Measurements from ENCODE around the gene GTF3C1.
"Not testable (repeated sequence)": the region's sequence is repeated elsewhere in the genome, so short reads cannot be mapped to it uniquely, and the experiment has no call there.

Gene GTF3C1

GRCh38 chr16:27437946-27438345 lies 111.8 kb downstream of the GTF3C1 start:
- DNase-seq, result no peak

DNA sequence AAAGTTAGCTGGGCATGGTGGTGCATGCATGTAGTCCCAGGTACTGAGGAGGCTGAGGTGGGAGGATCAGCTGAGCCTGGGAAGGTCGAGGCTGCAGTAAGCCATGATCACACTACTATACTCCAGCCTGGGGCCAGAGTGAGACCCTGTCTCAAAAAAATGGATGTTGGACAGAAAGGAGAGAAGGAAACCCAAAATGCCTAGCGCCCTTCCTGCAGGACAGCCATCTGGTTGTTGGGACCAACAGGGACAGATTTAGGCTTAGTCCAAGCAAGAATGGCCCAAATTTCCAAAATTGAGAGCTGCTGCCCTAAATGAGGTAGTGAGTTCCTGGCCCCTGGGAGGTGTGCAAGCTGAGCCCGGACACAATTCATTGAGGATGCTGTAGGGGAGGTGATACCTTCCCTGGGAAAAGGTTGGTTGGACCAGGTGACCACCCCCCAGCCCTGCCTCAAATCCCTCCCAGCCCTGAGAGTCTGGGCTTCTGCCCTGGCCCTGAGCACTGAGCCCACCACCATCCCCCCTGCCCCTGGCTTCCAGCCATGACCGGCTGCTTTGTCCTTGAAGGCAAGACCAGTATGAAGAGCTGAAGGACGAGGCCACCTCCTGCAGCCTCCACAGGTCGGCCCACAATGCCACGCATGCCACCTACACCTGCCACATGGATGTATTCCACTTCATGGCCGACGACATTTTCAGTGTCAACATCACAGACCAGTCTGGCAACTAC lies 112.6 kb downstream of the GTF3C1 start:
- DNase-seq, result no peak

DNA sequence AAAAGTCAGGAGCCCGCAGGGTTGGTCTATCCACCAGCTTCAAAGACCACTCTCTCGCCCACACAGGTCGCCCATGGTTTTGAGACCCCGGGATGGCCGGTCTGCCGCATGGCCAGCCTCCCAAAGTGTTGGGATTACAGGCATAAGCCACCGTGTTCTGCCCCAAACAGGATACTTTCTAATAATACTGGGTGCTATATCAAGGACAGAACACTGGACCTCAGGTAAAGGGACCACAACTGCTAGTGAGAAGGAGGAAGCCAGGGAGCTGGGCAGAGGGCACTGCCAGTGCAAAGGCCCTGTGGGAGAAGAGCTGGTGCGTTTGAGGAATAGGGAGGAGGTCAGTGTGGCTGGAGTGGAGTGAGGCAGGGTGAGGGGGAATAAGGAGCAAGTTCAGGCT lies 113.6 kb downstream of the GTF3C1 start:
- DNase-seq, result no peak

GRCh38 chr16:27435146-27435545 lies 114.6 kb downstream of the GTF3C1 start:
- DNase-seq, result not testable (repeated sequence)

- DNase-seq, result no peak
Observed at GRCh38 chr16:27434141-27435051, 115.3 kb downstream of the GTF3C1 start.

- DNase-seq, result no peak
Observed at GRCh38 chr16:27433636-27434035, 116.1 kb downstream of the GTF3C1 start.

GRCh38 chr16:27433191-27433590 lies 116.5 kb downstream of the GTF3C1 start:
- not testable (repeated sequence) for DNase-seq

DNA sequence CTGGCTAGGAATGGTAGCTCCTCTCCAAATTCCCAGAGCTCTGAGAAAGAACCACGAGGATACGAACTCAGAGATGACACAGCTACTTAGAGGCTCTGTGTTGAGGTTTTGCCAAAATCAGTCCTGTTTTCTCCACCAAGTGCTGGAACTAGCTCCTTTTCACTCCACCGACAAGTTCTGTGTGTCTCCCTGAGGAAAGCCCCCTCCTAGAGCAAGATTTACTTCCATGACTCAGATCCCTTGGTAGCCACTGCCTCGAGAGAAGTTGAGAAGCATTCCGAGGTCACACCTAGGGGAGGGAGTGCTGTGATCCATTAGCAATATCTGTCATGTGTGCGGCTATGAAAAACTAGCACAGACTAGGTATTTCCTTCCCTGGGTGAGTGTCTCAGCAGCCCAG lies 117.2 kb downstream of the GTF3C1 start:
- no peak for DNase-seq

GRCh38 chr16:27431773-27432532 lies 117.8 kb downstream of the GTF3C1 start:
- no peak for DNase-seq

DNA sequence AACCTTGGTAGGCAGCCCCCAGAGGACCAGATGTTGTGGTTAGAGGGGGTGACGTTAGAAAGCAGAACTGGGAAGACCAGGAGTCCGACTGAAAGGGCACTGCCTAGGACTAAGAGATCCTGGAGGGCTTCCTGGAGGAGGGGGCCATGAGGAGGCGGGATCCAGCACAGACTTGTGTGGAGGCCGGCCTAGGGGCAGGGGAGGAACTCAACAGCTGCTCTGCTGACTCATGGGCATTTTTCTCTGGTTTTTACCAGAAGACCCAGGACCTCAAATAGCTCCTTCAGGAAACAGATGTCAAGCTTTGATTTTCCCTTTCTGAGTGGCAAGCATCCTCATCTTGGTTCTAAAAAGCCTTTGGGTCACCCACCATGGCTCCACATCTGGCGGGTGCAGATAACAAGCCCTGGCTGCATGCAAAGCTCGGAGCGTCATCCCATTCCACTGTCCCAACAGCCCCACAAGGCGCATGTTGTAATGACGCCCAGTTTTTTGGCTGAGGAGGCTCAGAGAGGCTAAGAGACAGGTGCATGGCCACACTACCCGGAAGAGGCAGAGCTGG lies 118.7 kb downstream of the GTF3C1 start:
- no peak for DNase-seq

DNA sequence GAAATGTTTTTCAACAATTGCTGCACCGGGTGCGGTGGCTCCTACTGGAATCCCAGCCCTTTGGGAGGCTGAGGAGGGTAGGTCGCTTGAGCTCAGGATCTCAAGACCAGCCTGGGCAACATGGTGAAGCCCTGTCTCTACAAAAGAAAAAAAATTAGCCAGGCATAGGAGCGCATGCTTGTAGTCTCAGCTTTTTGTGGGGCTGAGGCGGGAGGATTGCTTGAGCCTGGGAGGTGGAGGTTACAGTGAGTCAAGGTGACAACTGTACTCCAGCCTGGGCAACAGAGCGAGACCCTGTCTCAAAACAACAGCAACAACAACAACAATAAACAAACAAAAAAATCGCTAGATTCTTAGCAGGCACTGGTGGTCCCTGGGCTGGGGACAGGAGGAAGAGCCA lies 119.2 kb downstream of the GTF3C1 start:
- DNase-seq, result no peak

GRCh38 chr16:27429981-27430441 lies 119.7 kb downstream of the GTF3C1 start:
- DNase-seq, result no peak

DNA sequence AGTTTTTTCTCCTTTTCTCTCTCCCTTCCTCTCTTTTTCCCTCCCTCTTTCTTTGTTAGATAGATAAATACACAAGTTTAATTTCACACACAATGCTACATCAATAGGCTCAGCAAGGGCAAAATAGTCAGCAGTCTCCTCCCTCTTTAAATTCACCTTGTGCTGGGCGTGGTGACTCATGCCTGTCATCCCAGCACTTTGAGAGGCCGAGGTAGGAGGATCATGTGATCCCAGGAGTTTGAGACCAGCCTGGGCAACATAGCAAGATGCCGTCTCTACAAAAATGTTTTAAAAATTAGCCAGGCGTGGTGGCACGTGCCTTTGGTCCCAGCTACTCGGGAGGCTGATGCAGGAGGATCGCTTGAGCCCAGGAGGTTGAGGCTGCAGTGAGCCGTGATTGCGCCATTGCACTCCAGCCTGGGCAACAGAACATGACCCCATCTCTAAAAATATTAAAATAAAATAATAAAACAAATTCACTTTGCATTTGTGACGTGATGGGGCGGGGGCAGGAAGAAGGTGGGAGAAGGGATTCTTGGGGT lies 120.3 kb downstream of the GTF3C1 start:
- no peak for DNase-seq

DNA sequence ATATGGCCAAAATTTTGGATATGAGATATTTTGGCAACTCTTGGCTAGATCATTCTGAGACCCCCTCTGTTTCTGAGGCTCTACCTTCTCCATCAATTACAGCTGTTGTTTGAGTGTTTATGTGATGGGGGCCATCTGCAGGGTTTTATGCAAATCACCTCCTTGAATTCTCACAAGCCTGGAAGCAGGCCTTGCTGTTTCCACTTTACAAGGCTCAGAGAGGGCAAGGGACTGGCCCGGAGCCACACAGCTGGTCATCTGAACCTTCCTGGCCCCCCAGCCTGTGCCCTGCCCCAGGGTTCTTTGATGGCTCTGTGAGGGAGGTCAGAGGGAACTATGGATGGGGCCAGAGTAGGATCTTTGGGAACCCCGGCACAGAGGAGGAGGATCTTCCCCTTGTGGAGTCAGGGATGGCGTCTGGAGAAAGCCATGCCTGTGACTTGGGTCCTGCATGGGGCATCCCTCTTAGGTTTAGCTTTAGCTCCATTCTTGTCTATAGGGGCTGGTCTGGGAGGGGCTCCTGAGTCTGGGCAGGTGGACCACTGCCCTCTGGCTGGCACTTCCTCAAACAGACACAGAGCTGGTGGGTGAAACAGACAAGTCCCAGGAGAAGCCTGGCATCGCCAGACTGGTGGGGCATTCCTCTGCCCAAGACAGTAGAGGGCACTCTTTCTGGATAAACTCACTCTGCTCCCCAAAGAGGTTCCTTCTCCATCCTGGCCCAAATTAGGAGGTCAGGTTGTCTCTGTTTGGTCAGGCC lies 121.5 kb downstream of the GTF3C1 start:
- DNase-seq, result no peak

GRCh38 chr16:27427538-27427937 lies 122.2 kb downstream of the GTF3C1 start:
- DNase-seq, result no peak

DNA sequence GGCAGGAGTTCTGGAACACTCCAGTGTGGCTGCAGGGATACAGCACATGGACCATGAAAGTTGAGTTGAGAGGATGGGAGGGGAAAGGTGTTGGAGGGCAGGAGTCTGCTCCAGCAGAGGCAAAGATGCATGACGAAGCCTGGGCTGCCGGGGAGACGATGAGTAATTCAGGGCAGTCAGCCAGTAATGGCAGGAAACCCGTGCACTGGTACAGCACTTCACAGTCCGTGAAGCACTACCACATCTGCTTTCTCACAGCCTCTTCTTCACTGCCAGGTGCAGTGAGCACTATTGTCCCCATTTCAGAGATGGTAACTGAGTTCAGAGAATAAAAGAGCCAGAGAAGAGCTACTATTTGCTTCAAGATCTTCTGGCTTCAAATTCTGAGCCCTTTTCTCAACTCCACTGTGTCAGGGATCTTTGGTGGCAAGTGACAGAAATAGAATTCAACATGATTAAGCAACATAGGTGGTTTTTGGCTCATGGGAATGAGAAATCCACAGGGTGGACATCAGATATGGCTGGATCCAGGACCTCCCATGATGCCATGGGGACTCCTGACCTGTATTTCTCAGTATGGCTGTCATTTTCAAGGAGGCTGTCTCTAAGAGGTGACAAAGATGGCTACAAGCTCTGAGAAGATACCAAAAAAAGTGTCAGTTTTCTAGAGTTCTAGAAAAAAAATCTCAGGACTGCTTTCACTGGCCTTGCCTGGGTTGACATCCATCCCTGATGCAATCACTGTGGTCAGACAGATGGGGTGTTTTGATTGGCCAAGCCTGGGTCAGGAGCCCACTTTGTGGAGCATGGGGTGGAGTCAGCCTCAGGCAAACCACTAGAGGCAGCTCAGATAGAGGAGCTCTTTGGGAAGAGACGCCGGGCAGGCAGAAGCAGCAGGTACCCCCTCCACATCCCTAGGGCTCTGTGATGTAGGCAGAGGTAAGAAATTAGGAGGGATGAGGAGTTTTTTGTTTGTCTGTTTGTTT lies 123.0 kb downstream of the GTF3C1 start:
- DNase-seq, result no peak

DNA sequence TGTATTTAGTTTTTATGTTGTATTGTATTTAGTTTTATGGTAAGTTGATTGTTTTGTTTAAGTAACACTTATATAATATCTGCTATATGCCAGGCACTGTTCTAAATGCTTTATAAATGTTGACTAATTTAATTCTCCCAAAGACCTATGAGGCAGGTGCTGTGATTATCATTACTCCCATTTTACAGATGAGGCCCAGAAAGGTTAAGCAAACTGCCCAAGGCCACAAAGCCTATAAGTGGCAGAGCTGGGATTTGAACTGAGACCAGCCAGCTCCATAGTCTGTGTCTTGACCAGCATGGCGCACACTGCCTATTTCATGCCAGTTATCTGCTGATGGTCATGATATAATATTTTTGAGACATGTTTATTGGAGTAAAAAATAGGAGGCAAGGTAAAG lies 123.8 kb downstream of the GTF3C1 start:
- no peak for DNase-seq

DNA sequence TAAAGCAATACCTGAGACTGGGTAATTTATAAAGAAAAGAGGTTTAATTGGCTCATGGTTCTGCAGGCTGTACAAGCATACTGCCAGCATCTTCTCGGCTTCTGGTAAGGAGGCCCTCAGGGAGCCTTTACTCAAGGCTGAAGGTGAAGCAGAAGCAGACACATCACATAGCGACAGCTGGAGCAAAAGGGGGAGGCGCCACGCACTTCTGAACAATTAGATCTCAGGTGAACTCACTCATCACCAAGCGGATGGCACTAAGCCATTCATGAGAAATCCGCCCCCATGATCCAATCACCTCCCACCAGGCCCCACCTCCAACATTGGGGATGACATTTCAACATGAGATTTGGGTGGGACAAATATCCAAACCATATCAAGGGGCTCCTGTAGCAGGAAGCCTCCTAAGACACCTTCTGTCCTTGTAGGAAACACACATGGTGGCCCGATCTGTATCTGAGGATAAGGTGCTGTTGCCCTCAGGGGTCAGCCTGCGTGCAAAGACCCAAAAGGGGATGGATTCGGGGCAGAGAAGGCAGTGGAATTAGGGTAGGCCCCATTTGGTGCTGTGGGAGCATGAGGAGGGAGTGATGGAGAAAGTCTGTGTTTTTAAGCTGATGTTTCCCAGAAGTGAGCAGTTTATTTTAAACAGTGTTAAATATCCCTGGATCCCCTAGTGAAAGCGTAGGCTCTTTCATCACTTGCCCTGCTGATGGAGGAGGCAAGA lies 124.8 kb downstream of the GTF3C1 start:
- no peak for DNase-seq

GRCh38 chr16:27421961-27422740 lies 127.6 kb downstream of the GTF3C1 start:
- DNase-seq, result no peak

Data from NCI-H2171 (cell line).